HUES48 (cell line): ENCODE data around the gene EYA4.
"Not testable (repeated sequence)": the region's sequence is repeated elsewhere in the genome, so short reads cannot be mapped to it uniquely, and the experiment has no call there.

ENCODE experiments used
- H3K27ac ChIP-seq: one replicate; pipeline ENCODE4 v1.7.0; 2013; ENCODE audit warnings: low read depth, low read length, inconsistent platforms
- H3K27me3 ChIP-seq: 2 replicates; pipeline ENCODE4 v1.6.1; 2013; ENCODE audit warnings: mild to moderate bottlenecking, low read length; ENCODE audit not compliant: control insufficient read depth, insufficient read depth
- H3K36me3 ChIP-seq: 2 replicates; pipeline ENCODE4 v1.6.1; 2013; ENCODE audit warnings: low read length; ENCODE audit not compliant: control insufficient read depth, insufficient read depth
- H3K4me1 ChIP-seq: 2 replicates; pipeline ENCODE4 v1.6.1; 2013; ENCODE audit warnings: mild to moderate bottlenecking, low read length; ENCODE audit not compliant: control insufficient read depth, insufficient read depth
- H3K4me3 ChIP-seq: 2 replicates; pipeline ENCODE4 v1.5.1; 2013; ENCODE audit warnings: mild to moderate bottlenecking, low read depth, low read length
- H3K9ac ChIP-seq: 2 replicates; pipeline ENCODE4 v1.6.1; 2013; ENCODE audit warnings: mild to moderate bottlenecking, low read depth, low read length, moderate library complexity
- H3K9me3 ChIP-seq: 2 replicates; pipeline ENCODE4 v1.6.1; 2013; ENCODE audit warnings: low read length; ENCODE audit not compliant: control insufficient read depth, insufficient read depth

Gene EYA4

GRCh38 chr6:133380723-133381122, 139.6 kb downstream of the EYA4 start:
- Histone ChIP-seq H3K4me3 (no peak overlapping the region), H3K9me3 (no peaks in the 10 kb centered on the region), H3K4me1 (no peaks in the 10 kb centered on the region), H3K27me3 (no peaks in the 10 kb centered on the region), H3K9ac (no peak overlapping the region), H3K36me3 (no peaks in the 10 kb centered on the region), H3K27ac (no peak overlapping the region)

DNA sequence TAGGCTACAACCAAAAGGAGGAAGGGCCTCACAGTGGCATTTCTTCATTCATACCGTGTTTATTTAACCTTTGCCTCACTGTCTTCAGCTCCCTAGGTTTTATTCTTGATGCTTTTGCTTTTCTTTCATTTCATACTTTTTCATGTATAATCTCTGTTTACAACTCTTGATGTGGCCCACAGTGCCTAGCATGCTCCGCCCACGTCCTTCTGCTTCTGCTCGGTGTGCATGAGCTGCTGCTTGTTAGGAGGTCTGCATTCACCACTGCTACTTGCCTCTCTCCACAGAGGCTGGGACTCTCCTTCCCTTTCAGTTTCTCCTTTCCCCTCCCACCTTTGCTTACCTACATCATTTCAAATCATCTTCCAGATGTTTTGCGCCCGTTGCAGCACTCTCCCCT, 147.6 kb downstream of the EYA4 start:
- no peak overlapping the region for H3K4me3 ChIP-seq
- H3K9me3 ChIP-seq = no peaks in the 10 kb centered on the region
- no peak overlapping the region for H3K9ac ChIP-seq
- H3K4me1 ChIP-seq = peaks cover 14% of the 10 kb centered on the region
- no peaks in the 10 kb centered on the region for H3K27me3 ChIP-seq
- H3K27ac ChIP-seq = no peak overlapping the region
- H3K36me3 ChIP-seq = no peaks in the 10 kb centered on the region

- no peaks in the 10 kb centered on the region for H3K27me3 ChIP-seq
- no peak overlapping the region for H3K4me3 ChIP-seq
- no peaks in the 10 kb centered on the region for H3K9me3 ChIP-seq
- H3K27ac ChIP-seq = no peak overlapping the region
- H3K4me1 ChIP-seq = peaks cover 14% of the 10 kb centered on the region
- no peaks in the 10 kb centered on the region for H3K36me3 ChIP-seq
- no peak overlapping the region for H3K9ac ChIP-seq
Measured at GRCh38 chr6:133390168-133390567, 149.0 kb downstream of the EYA4 start.

GRCh38 chr6:133392015-133392414, 150.9 kb downstream of the EYA4 start:
- no peaks in the 10 kb centered on the region for H3K36me3 ChIP-seq
- no peak overlapping the region for H3K27ac ChIP-seq
- no peaks in the 10 kb centered on the region for H3K27me3 ChIP-seq
- H3K9me3 ChIP-seq = no peaks in the 10 kb centered on the region
- peaks cover 14% of the 10 kb centered on the region for H3K4me1 ChIP-seq
- no peak overlapping the region for H3K9ac ChIP-seq
- no peak overlapping the region for H3K4me3 ChIP-seq

- Histone ChIP-seq H3K9me3 (no peaks in the 10 kb centered on the region), H3K9ac (no peak overlapping the region), H3K27ac (no peak overlapping the region), H3K27me3 (no peaks in the 10 kb centered on the region), H3K4me3 (no peak overlapping the region), H3K4me1 (peaks cover 14% of the 10 kb centered on the region), H3K36me3 (no peaks in the 10 kb centered on the region)
Measured at GRCh38 chr6:133392641-133393040, 151.5 kb downstream of the EYA4 start.

GRCh38 chr6:133393891-133394290, 152.7 kb downstream of the EYA4 start:
- H3K9me3 ChIP-seq = no peaks in the 10 kb centered on the region
- peaks cover 14% of the 10 kb centered on the region for H3K4me1 ChIP-seq
- no peak overlapping the region for H3K9ac ChIP-seq
- H3K4me3 ChIP-seq = no peak overlapping the region
- no peaks in the 10 kb centered on the region for H3K36me3 ChIP-seq
- H3K27me3 ChIP-seq = no peaks in the 10 kb centered on the region
- H3K27ac ChIP-seq = no peak overlapping the region

- Histone ChIP-seq H3K4me3 (no peak overlapping the region), H3K9ac (no peak overlapping the region), H3K27me3 (no peaks in the 10 kb centered on the region), H3K9me3 (no peaks in the 10 kb centered on the region), H3K4me1 (peaks cover 14% of the 10 kb centered on the region), H3K36me3 (no peaks in the 10 kb centered on the region), H3K27ac (no peak overlapping the region)
Measured at GRCh38 chr6:133394630-133395029, 153.5 kb downstream of the EYA4 start.

DNA sequence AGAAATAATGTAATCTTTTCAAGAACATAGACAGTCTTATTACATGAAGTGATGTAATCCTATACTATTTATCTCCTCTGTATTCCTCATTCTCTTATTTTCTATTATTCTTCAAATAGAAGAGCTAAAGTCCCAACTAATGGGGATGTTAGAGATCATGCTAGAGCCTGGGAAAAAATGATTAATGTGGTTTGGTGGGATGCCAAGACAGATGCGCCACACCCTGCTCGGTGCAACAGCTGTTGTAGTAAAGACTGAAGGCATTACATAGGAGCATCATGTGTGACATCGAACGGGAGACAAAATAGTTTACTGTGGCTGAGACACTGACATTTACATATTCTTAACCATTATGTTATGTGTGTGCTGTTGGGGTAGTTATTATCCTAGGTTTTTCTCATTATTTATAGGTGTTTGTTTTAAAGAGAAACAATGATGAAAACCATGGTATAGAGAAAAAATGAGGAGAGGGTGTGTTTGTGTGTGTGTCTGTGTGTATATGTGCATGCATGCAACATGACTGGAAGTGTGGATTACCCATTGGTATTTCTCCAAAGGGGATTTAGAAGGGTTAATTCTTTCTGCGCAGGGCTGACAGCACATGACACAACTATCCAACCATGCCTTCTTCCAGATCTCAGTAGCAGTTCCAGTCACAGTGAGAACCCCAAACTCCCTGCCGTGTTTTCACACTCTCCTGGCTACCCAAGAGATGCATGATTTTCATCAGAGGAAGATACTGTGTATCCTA, 155.3 kb downstream of the EYA4 start:
- no peaks in the 10 kb centered on the region for H3K36me3 ChIP-seq
- no peak overlapping the region for H3K9ac ChIP-seq

DNA sequence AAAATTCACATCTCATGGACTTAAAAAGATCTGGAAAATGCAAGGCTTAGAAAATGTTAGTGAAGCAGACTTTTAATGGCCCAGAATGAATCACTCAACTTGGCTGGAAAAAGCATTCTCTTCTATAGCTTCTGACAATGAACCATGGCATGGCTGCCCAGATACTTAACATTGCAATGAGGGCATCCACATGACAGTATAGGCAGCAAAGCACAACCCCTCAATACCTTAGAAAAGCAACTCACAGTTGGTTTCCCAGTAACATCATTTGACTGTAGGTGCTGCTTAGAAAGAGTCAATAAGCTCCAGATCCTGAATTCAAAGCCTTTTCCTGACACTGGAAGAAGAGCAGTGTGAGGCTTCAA, 155.8 kb downstream of the EYA4 start:
- Histone ChIP-seq H3K36me3 (no peaks in the 10 kb centered on the region), H3K4me1 (peaks cover 6% of the 10 kb centered on the region), H3K9ac (no peak overlapping the region), H3K9me3 (no peaks in the 10 kb centered on the region), H3K4me3 (no peak overlapping the region), H3K27ac (no peak overlapping the region), H3K27me3 (no peaks in the 10 kb centered on the region)

More for the DNA sequence above, 155.3 kb downstream of the EYA4 start:
- no peak overlapping the region for H3K27ac ChIP-seq
- H3K4me1 ChIP-seq = peaks cover 12% of the 10 kb centered on the region
- no peaks in the 10 kb centered on the region for H3K27me3 ChIP-seq
- H3K9me3 ChIP-seq = no peaks in the 10 kb centered on the region
- H3K4me3 ChIP-seq = no peak overlapping the region

DNA sequence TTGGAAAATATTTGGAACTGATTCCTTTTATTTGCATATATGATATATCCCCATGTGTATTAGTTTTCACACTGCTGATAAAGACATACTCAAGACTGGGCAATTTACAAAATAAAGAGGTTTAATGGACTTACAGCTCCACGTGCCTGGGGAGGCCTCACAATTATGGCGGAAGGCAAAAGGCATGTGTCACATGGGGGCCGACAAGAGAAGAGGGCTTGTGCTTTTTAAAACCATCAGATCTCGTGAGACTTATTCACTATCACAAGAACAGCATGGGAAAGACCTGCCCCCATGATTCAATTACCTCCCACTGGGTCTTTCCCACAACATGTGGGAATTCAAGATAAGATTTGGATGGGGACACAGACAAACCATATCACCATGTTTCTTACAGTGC, 156.4 kb downstream of the EYA4 start:
- not testable (repeated sequence) for H3K27me3 ChIP-seq, H3K27ac ChIP-seq, H3K9ac ChIP-seq, H3K36me3 ChIP-seq, H3K9me3 ChIP-seq, H3K4me3 ChIP-seq, H3K4me1 ChIP-seq

GRCh38 chr6:133399426-133399825, 158.3 kb downstream of the EYA4 start:
- Histone ChIP-seq H3K4me3 (no peak overlapping the region), H3K36me3 (no peaks in the 10 kb centered on the region), H3K27me3 (no peaks in the 10 kb centered on the region), H3K9me3 (no peaks in the 10 kb centered on the region), H3K27ac (no peak overlapping the region), H3K4me1 (no peaks in the 10 kb centered on the region), H3K9ac (no peak overlapping the region)
